ENCODE measurements around the gene FUOM. TPM values are rescaled to one million over a fixed set of nuclear protein-coding genes. Genes with fewer than 3 reads are reported as not detected.
A peak's percentile ranks its signal among the peaks of the same experiment; 100 is the strongest.

The FUOM gene
- total and polyA plus RNA-seq, 9 of the 15 experiments (the other 6 are each of a cell fraction or from before 2014, with no cell fraction given): 1.8 to 96.1 (median 27.0) TPM

GRCh38 chr10:133373174-133374090 lies 15.6 kb upstream of the FUOM start, which contains the start of gene ECHS1 (continued):
- TF ChIP-seq MYC (IDR thresholded peaks at IDR 0.05; ENCODE audit: low read depth, low read length) (0 out of 2 replicates have a peak, but pooled peaks have one; percentile 22), MYC (CRISPR knock-in tag; IDR thresholded peaks at IDR 0.05; ENCODE audit: borderline replicate concordance, low read depth) (no peak), PHF8 (IDR thresholded peaks at IDR 0.05; ENCODE audit: borderline replicate concordance, low read length) (peak; percentile 77; the same call in 1 of the 2 replicates), MAZ (CRISPR knock-in tag; conservative IDR thresholded peaks at IDR 0.05 in 1 of 2, IDR thresholded peaks at IDR 0.05 in 1 of 2) (peak in 1 of 2 experiments; percentile 59; a peak in 2 of 4 replicates), CCNT2 (IDR thresholded peaks at IDR 0.05; ENCODE audit: borderline replicate concordance, extremely low read depth, insufficient read length, low read depth, low read length) (peak; percentile 47), HDAC1 (IDR thresholded peaks at IDR 0.05) (peak in 1 of 2 experiments; percentile 36; a peak in 1 of 4 replicates), COPS2 (conservative IDR thresholded peaks at IDR 0.05) (no peak), ARHGAP35 (IDR thresholded peaks at IDR 0.05; ENCODE audit: partially characterized antibody) (peak; percentile 91)
- TF ChIP-seq, protein P1, sequence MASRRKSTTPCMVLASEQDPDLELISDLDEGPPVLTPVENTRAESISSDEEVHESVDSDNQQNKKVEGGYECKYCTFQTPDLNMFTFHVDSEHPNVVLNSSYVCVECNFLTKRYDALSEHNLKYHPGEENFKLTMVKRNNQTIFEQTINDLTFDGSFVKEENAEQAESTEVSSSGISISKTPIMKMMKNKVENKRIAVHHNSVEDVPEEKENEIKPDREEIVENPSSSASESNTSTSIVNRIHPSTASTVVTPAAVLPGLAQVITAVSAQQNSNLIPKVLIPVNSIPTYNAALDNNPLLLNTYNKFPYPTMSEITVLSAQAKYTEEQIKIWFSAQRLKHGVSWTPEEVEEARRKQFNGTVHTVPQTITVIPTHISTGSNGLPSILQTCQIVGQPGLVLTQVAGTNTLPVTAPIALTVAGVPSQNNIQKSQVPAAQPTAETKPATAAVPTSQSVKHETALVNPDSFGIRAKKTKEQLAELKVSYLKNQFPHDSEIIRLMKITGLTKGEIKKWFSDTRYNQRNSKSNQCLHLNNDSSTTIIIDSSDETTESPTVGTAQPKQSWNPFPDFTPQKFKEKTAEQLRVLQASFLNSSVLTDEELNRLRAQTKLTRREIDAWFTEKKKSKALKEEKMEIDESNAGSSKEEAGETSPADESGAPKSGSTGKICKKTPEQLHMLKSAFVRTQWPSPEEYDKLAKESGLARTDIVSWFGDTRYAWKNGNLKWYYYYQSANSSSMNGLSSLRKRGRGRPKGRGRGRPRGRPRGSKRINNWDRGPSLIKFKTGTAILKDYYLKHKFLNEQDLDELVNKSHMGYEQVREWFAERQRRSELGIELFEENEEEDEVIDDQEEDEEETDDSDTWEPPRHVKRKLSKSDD (conservative IDR thresholded peaks at IDR 0.05; ENCODE audit: low read length): peak; percentile 94
- TF ChIP-seq, protein P2, sequence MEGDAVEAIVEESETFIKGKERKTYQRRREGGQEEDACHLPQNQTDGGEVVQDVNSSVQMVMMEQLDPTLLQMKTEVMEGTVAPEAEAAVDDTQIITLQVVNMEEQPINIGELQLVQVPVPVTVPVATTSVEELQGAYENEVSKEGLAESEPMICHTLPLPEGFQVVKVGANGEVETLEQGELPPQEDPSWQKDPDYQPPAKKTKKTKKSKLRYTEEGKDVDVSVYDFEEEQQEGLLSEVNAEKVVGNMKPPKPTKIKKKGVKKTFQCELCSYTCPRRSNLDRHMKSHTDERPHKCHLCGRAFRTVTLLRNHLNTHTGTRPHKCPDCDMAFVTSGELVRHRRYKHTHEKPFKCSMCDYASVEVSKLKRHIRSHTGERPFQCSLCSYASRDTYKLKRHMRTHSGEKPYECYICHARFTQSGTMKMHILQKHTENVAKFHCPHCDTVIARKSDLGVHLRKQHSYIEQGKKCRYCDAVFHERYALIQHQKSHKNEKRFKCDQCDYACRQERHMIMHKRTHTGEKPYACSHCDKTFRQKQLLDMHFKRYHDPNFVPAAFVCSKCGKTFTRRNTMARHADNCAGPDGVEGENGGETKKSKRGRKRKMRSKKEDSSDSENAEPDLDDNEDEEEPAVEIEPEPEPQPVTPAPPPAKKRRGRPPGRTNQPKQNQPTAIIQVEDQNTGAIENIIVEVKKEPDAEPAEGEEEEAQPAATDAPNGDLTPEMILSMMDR (IDR thresholded peaks at IDR 0.05 in 2 of 3, conservative IDR thresholded peaks at IDR 0.05 in 1 of 3; ENCODE audit: insufficient read depth in 2 of 3, low read depth in 1 of 3, low read length in 3 of 3): peak in 1 of 3 experiments; percentile 12; a peak in 1 of 6 replicates
- TF ChIP-seq, protein P3, sequence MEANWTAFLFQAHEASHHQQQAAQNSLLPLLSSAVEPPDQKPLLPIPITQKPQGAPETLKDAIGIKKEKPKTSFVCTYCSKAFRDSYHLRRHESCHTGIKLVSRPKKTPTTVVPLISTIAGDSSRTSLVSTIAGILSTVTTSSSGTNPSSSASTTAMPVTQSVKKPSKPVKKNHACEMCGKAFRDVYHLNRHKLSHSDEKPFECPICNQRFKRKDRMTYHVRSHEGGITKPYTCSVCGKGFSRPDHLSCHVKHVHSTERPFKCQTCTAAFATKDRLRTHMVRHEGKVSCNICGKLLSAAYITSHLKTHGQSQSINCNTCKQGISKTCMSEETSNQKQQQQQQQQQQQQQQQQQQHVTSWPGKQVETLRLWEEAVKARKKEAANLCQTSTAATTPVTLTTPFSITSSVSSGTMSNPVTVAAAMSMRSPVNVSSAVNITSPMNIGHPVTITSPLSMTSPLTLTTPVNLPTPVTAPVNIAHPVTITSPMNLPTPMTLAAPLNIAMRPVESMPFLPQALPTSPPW (CRISPR knock-in tag; IDR thresholded peaks at IDR 0.05): peak; percentile 86

Data from K562 (cell line).